Astrocyte (in vitro differentiated cells and primary cell): ENCODE data around the gene BLOC1S4. TPM values are rescaled to one million over a fixed set of nuclear protein-coding genes. Genes with fewer than 3 reads are reported as not detected.

Experiments used
- DNase-seq: peaks from one replicate; pipeline ENCODE4 v3.0.0-alpha.2; 2010; ENCODE audit warnings: low read depth
- FAIRE-seq: peaks from 2 replicates; lab custom pipeline; 2011; peaks lifted over from hg19 to GRCh38; lab: Jason Lieb, UNC
- H2AFZ ChIP-seq: 2 replicates; pipeline ENCODE4 v1.6.0; 2012; ENCODE audit warnings: low read depth, low read length, inconsistent platforms
- H3K27ac ChIP-seq: 2 replicates; pipeline ENCODE4 v1.5.1; 2011; ENCODE audit warnings: low read depth, low read length, inconsistent platforms
- H3K27me3 ChIP-seq: 2 replicates; pipeline ENCODE4 v1.6.0; 2011; ENCODE audit warnings: low read length, inconsistent platforms; ENCODE audit not compliant: insufficient read depth
- H3K36me3 ChIP-seq: 2 replicates; pipeline ENCODE4 v1.5.1; 2011; ENCODE audit warnings: low read length, inconsistent platforms; ENCODE audit not compliant: insufficient read depth
- H3K4me1 ChIP-seq: 2 replicates; pipeline ENCODE4 v1.5.1; 2011; ENCODE audit warnings: low read length, inconsistent platforms; ENCODE audit not compliant: insufficient read depth
- H3K4me2 ChIP-seq: 2 replicates; pipeline ENCODE4 v1.6.0; 2012; ENCODE audit warnings: low read length, inconsistent platforms
- H3K4me3 ChIP-seq: 2 replicates; pipeline ENCODE4 v1.5.1; 2011; ENCODE audit warnings: low read depth, mild to moderate bottlenecking, low read length, inconsistent platforms; ENCODE audit not compliant: insufficient read depth
- H3K79me2 ChIP-seq: 2 replicates; pipeline ENCODE4 v1.6.0; 2012; ENCODE audit warnings: mild to moderate bottlenecking, low read length, inconsistent platforms; ENCODE audit not compliant: insufficient read depth
- H3K9ac ChIP-seq: 2 replicates; pipeline ENCODE4 v1.6.0; 2012; ENCODE audit warnings: mild to moderate bottlenecking, low read length, inconsistent platforms
- H3K9me3 ChIP-seq: 2 replicates; pipeline ENCODE4 v1.5.1; 2012; ENCODE audit warnings: low read depth, mild to moderate bottlenecking, low read length, inconsistent platforms; ENCODE audit not compliant: insufficient read depth
- H4K20me1 ChIP-seq: 2 replicates; pipeline ENCODE4 v1.6.0; 2012; ENCODE audit warnings: low read length, inconsistent platforms; ENCODE audit not compliant: insufficient read depth
- H3K27ac Mint-ChIP-seq: one replicate; pipeline ENCODE4 v1.8.0; 2021; ENCODE audit warnings: mild to moderate bottlenecking, mixed read lengths; ENCODE audit not compliant: unreplicated experiment
- H3K27me3 Mint-ChIP-seq: one replicate; pipeline ENCODE4 v1.8.0; 2021; ENCODE audit warnings: low read depth, mixed read lengths; ENCODE audit not compliant: unreplicated experiment
- H3K36me3 Mint-ChIP-seq: one replicate; pipeline ENCODE4 v1.8.0; 2021; ENCODE audit warnings: low read depth, mixed read lengths; ENCODE audit not compliant: unreplicated experiment
- H3K4me1 Mint-ChIP-seq: one replicate; pipeline ENCODE4 v1.8.0; 2021; ENCODE audit warnings: low read depth, mixed read lengths; ENCODE audit not compliant: unreplicated experiment
- H3K4me3 Mint-ChIP-seq: one replicate; pipeline ENCODE4 v1.8.0; 2021; ENCODE audit warnings: mild to moderate bottlenecking, moderate library complexity, mixed read lengths; ENCODE audit not compliant: unreplicated experiment
- H3K9me3 Mint-ChIP-seq: one replicate; pipeline ENCODE4 v1.8.0; 2021; ENCODE audit warnings: mild to moderate bottlenecking, mixed read lengths; ENCODE audit not compliant: unreplicated experiment
- CTCF ChIP-seq: IDR thresholded peaks from 2 replicates; pipeline ENCODE4 v1.5.1; 2011; ENCODE audit warnings: low read depth, mild to moderate bottlenecking, inconsistent platforms, low read length, moderate library complexity; ENCODE audit not compliant: insufficient read depth
- EZH2 ChIP-seq: IDR thresholded peaks from 2 replicates; pipeline ENCODE4 v1.6.1; 2012; ENCODE audit warnings: mild to moderate bottlenecking, low read length, inconsistent platforms; ENCODE audit not compliant: insufficient read depth
- total RNA-seq: library from RNA; stranded (reverse); gene quantifications from 2 replicates; pipeline ENCODE4 v1.2.1, GENCODE V29; 2021

Gene BLOC1S4
- total RNA-seq, 1 donor from 2014 or later = 20.9 TPM

- H3K27me3 ChIP-seq = no peaks in the 10 kb centered on the region
- peak overlapping the region; percentile 69 for H3K27ac ChIP-seq
- no peak for FAIRE-seq
- peak overlapping the region; percentile 80 for H3K4me3 ChIP-seq
- peak overlapping the region; percentile 88 for H3K9ac ChIP-seq
- H3K36me3 Mint-ChIP-seq = peaks cover 2% of the 10 kb centered on the region
- DNase-seq = no peak
- H3K4me1 Mint-ChIP-seq = peaks cover 6% of the 10 kb centered on the region
- H3K4me2 ChIP-seq = peak overlapping the region; percentile 87
- H3K9me3 Mint-ChIP-seq = peaks cover 8% of the 10 kb centered on the region
- H3K36me3 ChIP-seq = no peaks in the 10 kb centered on the region
- peaks cover 6% of the 10 kb centered on the region for H3K4me1 ChIP-seq
- peak overlapping the region; percentile 69 for H2AFZ ChIP-seq
- H4K20me1 ChIP-seq = peaks cover 28% of the 10 kb centered on the region
- H3K27me3 Mint-ChIP-seq = peaks cover 4% of the 10 kb centered on the region
- H3K27ac Mint-ChIP-seq = peak overlapping the region; percentile 48
- H3K9me3 ChIP-seq = peaks cover 3% of the 10 kb centered on the region
- peak overlapping the region; percentile 86 for H3K4me3 Mint-ChIP-seq
- peaks cover 27% of the 10 kb centered on the region for H3K79me2 ChIP-seq
- TF ChIP-seq EZH2 (no peak), CTCF (no peak)
Measured at GRCh38 chr4:6715704-6716017, 313 bp upstream of the BLOC1S4 start.

- peaks cover 4% of the 10 kb centered on the region for H3K27me3 Mint-ChIP-seq
- Histone ChIP-seq H3K4me2 (peak overlapping the region; percentile 87), H3K36me3 (no peaks in the 10 kb centered on the region), H4K20me1 (peaks cover 28% of the 10 kb centered on the region), H3K9ac (peak overlapping the region; percentile 88), H3K27me3 (no peaks in the 10 kb centered on the region), H3K79me2 (peaks cover 27% of the 10 kb centered on the region), H3K4me1 (peaks cover 6% of the 10 kb centered on the region), H3K27ac (peak overlapping the region; percentile 69), H3K4me3 (peak overlapping the region; percentile 80), H2AFZ (peak overlapping the region; percentile 69), H3K9me3 (peaks cover 3% of the 10 kb centered on the region)
- DNase-seq (no peak), FAIRE-seq (no peak)
- peaks cover 2% of the 10 kb centered on the region for H3K36me3 Mint-ChIP-seq
- peaks cover 5% of the 10 kb centered on the region for H3K9me3 Mint-ChIP-seq
- no peak for TF ChIP-seq CTCF
- TF ChIP-seq EZH2 = no peak
- peak overlapping the region; percentile 89 for H3K27ac Mint-ChIP-seq
- H3K4me1 Mint-ChIP-seq = peaks cover 8% of the 10 kb centered on the region
- peak overlapping the region; percentile 95 for H3K4me3 Mint-ChIP-seq
Measured at GRCh38 chr4:6716958-6717655, 1.1 kb downstream of the BLOC1S4 start.
